OCI-LY1 (cell line): ENCODE results near the gene TMEM213.
"Not testable (repeated sequence)": the region's sequence is repeated elsewhere in the genome, so short reads cannot be mapped to it uniquely, and the experiment has no call there.

Source experiments
- H2AFZ ChIP-seq: fragments of 200-600 bp; sonication (generic), shearing (Covaris generic); 2 replicates; pipeline ENCODE4 v1.6.0; 2014; ENCODE audit warnings: antibody characterized with exemption, mild to moderate bottlenecking, low read length
- H3F3A ChIP-seq: fragments of 200-600 bp; sonication (generic), shearing (Covaris generic); 2 replicates; pipeline ENCODE4 v1.6.0; 2014; ENCODE audit warnings: mild to moderate bottlenecking, antibody characterized with exemption, low read length, moderate library complexity; ENCODE audit not compliant: insufficient read depth
- H3K27ac ChIP-seq: fragments of 200-600 bp; sonication (generic); 2 replicates; pipeline ENCODE4 v1.5.1; 2014; ENCODE audit warnings: low read length, mixed run types, mild to moderate bottlenecking, low read depth; ENCODE audit not compliant: poor library complexity, severe bottlenecking
- H3K27me3 ChIP-seq: fragments of 200-600 bp; sonication (generic); 2 replicates; pipeline ENCODE4 v1.6.0; 2014; ENCODE audit warnings: antibody characterized with exemption, mild to moderate bottlenecking, low read length, moderate library complexity; ENCODE audit not compliant: insufficient read depth
- H3K36me3 ChIP-seq: fragments of 200-600 bp; sonication (generic); 2 replicates; pipeline ENCODE4 v1.6.1; 2014; ENCODE audit warnings: mild to moderate bottlenecking, antibody characterized with exemption, low read length, moderate library complexity, mixed read lengths; ENCODE audit not compliant: insufficient read depth
- H3K4me1 ChIP-seq: fragments of 200-600 bp; sonication (generic); 2 replicates; pipeline ENCODE4 v1.5.1; 2014; ENCODE audit warnings: mild to moderate bottlenecking, low read length, moderate library complexity; ENCODE audit not compliant: insufficient read depth, severe bottlenecking
- H3K4me2 ChIP-seq: fragments of 200-600 bp; sonication (generic), shearing (Covaris generic); 2 replicates; pipeline ENCODE4 v1.6.1; 2014; ENCODE audit warnings: low read length
- H3K4me3 ChIP-seq: fragments of 200-600 bp; sonication (generic); 2 replicates; pipeline ENCODE4 v1.5.1; 2014; ENCODE audit warnings: low read length, low read depth, mild to moderate bottlenecking, mixed read lengths; ENCODE audit not compliant: poor library complexity, severe bottlenecking
- H3K79me2 ChIP-seq: fragments of 200-600 bp; shearing (Covaris generic); 2 replicates; pipeline ENCODE4 v1.6.1; 2016; ENCODE audit warnings: mixed run types, low read length, mixed read lengths; ENCODE audit not compliant: insufficient read depth
- H3K9ac ChIP-seq: fragments of 200-600 bp; sonication (generic), shearing (Covaris generic); 2 replicates; pipeline ENCODE4 v1.6.1; 2014; ENCODE audit warnings: mild to moderate bottlenecking, low read length, mixed read lengths
- H3K9me2 ChIP-seq: fragments of 200-600 bp; sonication (generic), shearing (Covaris generic); 2 replicates; pipeline ENCODE4 v1.6.1; 2014; ENCODE audit warnings: low read depth, mild to moderate bottlenecking, low read length, mixed read lengths
- H3K9me3 ChIP-seq: fragments of 200-600 bp; shearing (Covaris generic); 2 replicates; pipeline ENCODE4 v1.6.1; 2014; ENCODE audit warnings: low read length, mixed read lengths
- H4K20me1 ChIP-seq: fragments of 200-600 bp; sonication (generic), shearing (Covaris generic); 2 replicates; pipeline ENCODE4 v1.6.0; 2016; ENCODE audit warnings: mild to moderate bottlenecking, low read length; ENCODE audit not compliant: insufficient read depth
- EZH2 ChIP-seq: fragments of 200-600 bp; sonication (generic), shearing (Covaris generic); IDR thresholded peaks from 2 replicates; pipeline ENCODE4 v1.8.0; 2017; ENCODE audit warnings: borderline replicate concordance, mixed run types, mild to moderate bottlenecking, antibody characterized with exemption, low read length, moderate library complexity, mixed read lengths
- TF ChIP-seq, protein P1 (sequence below): fragments of 200-600 bp; sonication (generic), shearing (Covaris generic); IDR thresholded peaks from 2 replicates; pipeline ENCODE4 v1.5.1; 2017; ENCODE audit warnings: mild to moderate bottlenecking, antibody characterized with exemption, low read length, moderate library complexity, mixed read lengths

TMEM213 gene

DNA sequence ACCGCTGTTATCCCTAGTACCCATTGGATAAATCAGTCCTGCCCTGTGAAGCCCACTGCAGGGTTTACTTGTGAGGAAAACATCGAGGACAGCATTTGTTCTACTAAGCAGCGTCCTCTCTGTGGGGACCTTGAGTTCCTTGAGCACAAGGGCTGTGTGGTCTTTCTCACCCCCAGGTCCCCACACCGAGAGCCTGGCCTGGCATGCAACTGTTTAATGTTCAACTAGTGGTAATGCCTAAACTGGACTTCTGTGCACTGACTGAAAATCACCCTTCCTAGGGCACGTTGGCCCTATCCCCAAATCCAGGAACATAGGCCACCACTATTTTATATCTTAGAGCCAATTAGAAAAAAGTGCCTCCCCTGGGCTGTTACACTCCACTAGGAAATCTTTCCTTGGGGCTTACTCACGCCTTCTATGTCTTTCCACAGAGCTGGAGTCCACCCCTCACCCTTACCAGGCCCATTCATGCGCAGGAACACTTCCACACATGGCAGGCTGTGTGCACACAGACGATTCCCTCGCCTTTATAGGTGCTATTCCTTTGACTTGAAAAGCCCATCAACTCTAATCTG is 1.7 kb upstream of the TMEM213 start:
- Histone ChIP-seq H3K9me2 (no peaks in the 10 kb centered on the region), H3K27ac (no peak overlapping the region), H3K4me2 (no peak overlapping the region), H4K20me1 (no peaks in the 10 kb centered on the region), H3K9ac (no peak overlapping the region), H3K27me3 (0 out of 2 replicates have a peak, but pooled peaks cover 3% of the 10 kb centered on the region), H3K4me3 (no peak overlapping the region), H3F3A (no peaks in the 10 kb centered on the region), H3K9me3 (no peaks in the 10 kb centered on the region), H2AFZ (no peak overlapping the region), H3K79me2 (no peaks in the 10 kb centered on the region), H3K4me1 (no peaks in the 10 kb centered on the region), H3K36me3 (no peaks in the 10 kb centered on the region)
- TF ChIP-seq EZH2: no peak
- TF ChIP-seq, protein P1, sequence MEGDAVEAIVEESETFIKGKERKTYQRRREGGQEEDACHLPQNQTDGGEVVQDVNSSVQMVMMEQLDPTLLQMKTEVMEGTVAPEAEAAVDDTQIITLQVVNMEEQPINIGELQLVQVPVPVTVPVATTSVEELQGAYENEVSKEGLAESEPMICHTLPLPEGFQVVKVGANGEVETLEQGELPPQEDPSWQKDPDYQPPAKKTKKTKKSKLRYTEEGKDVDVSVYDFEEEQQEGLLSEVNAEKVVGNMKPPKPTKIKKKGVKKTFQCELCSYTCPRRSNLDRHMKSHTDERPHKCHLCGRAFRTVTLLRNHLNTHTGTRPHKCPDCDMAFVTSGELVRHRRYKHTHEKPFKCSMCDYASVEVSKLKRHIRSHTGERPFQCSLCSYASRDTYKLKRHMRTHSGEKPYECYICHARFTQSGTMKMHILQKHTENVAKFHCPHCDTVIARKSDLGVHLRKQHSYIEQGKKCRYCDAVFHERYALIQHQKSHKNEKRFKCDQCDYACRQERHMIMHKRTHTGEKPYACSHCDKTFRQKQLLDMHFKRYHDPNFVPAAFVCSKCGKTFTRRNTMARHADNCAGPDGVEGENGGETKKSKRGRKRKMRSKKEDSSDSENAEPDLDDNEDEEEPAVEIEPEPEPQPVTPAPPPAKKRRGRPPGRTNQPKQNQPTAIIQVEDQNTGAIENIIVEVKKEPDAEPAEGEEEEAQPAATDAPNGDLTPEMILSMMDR: no peak

DNA sequence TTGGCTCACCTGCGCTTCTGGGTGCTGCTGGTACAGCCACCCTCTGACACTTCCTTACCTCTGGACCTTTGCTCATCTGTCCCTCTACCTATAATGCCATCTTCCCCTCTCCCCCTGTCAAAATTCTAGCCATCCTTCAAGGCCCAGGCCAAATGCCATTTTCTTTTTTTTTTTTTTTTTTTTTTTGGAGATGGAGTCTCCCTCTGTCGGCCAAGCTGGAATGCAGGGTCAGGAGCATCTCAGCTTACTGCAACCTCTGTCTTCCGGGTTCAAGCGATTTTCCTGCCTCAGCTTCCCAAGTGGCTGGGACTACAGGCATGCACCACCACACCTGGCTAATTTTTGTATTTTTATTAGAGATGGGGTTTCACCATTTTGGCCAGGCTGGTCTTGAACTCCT is 748 bp upstream of the TMEM213 start:
- H3K27me3 ChIP-seq, H3K4me1 ChIP-seq, H3K9ac ChIP-seq, H3K27ac ChIP-seq, H3K9me2 ChIP-seq, H3K36me3 ChIP-seq, H3K4me2 ChIP-seq, H2AFZ ChIP-seq, H3K79me2 ChIP-seq, H4K20me1 ChIP-seq, H3F3A ChIP-seq, H3K4me3 ChIP-seq, H3K9me3 ChIP-seq: not testable (repeated sequence)

DNA sequence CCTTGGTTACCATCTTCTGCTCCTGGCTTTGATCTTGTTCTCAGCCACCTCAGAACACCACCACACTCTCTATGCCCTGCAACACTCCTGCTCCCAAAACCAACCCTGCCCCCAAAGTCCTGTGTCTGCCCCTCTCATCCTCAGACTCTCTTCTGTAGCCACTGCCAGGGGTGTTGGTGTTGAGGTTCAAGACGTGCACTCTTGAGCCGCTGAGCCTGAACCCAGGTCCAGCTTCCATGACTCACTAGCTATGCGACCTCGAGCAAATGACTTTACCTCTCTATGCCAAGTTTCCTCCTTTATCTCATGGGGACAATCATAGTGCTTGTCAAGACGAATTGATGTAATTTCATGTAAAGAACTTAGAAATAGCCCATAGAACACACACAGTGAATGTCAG is 1.0 kb downstream of the TMEM213 start:
- Histone ChIP-seq H3K9me3 (no peaks in the 10 kb centered on the region), H3K27me3 (0 out of 2 replicates have a peak, but pooled peaks cover 3% of the 10 kb centered on the region), H3K9me2 (no peaks in the 10 kb centered on the region), H2AFZ (no peak overlapping the region), H3K36me3 (no peaks in the 10 kb centered on the region), H3F3A (no peaks in the 10 kb centered on the region), H3K79me2 (no peaks in the 10 kb centered on the region), H3K9ac (no peak overlapping the region), H3K27ac (no peak overlapping the region), H4K20me1 (no peaks in the 10 kb centered on the region), H3K4me2 (no peak overlapping the region), H3K4me3 (no peak overlapping the region), H3K4me1 (no peaks in the 10 kb centered on the region)
- TF ChIP-seq EZH2: no peak
- TF ChIP-seq, protein P1: no peak

DNA sequence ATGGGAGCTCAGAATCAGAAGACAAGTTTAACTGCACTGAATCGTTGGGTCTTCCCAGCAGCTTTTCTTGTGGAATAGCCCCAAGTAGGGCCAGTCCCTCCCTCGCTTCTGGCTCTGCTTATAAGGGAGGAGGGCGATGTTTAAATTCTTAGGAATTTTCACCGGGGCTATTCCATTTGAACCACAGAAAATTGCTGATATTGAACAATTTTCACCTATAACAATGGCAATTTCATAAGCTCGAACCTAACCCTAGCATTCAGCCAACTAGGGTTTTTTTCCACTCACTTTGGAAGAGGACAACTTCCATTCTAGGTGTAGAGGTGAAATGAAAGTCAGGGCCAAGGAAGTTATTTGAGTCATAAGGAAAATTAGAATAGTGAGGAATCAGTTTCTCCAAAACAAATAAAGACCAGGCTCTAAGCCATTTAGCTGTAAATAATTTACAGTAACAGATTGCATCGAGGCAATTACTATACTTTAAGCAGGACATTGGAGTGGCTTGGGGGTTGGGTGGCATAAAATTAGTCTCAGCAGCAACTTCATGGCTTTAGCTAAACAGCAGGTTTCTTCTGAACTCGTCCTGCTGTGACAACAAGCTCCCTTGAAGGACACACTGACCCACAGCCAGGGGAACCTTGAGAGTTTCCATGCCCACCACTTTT is 1.7 kb downstream of the TMEM213 start:
- Histone ChIP-seq H3K9me3 (no peaks in the 10 kb centered on the region), H3K4me3 (no peak overlapping the region), H3F3A (no peaks in the 10 kb centered on the region), H3K79me2 (no peaks in the 10 kb centered on the region), H4K20me1 (no peaks in the 10 kb centered on the region), H2AFZ (no peak overlapping the region), H3K36me3 (no peaks in the 10 kb centered on the region), H3K9me2 (no peaks in the 10 kb centered on the region), H3K9ac (no peak overlapping the region), H3K4me2 (no peak overlapping the region), H3K27ac (no peak overlapping the region), H3K27me3 (0 out of 2 replicates have a peak, but pooled peaks cover 3% of the 10 kb centered on the region), H3K4me1 (no peaks in the 10 kb centered on the region)
- TF ChIP-seq, protein P1: no peak
- no peak for TF ChIP-seq EZH2
